Thyroid gland (tissue), 4 donors: ENCODE results near the gene CALY. TPM values are rescaled to one million over a fixed set of nuclear protein-coding genes. Genes with fewer than 3 reads are reported as not detected.
A peak's percentile ranks its signal among the peaks of the same experiment; 100 is the strongest.
"Not testable (repeated sequence)": the region's sequence is repeated elsewhere in the genome, so short reads cannot be mapped to it uniquely, and the experiment has no call there.

Experiments used
- DNase-seq, 2 donors: peaks; one replicate each; pipeline ENCODE4 v3.0.0-alpha.2; 2019
- H3K27ac ChIP-seq, 3 donors: fragments of 200-600 bp; sonication (generic); 1 replicate in 2 of 3; 2 replicates in 1 of 3; pipeline ENCODE4 v1.5.1; 2016 to 2019; ENCODE audit warnings: mild to moderate bottlenecking in 1 of 3, moderate library complexity in 1 of 3
- H3K27me3 ChIP-seq: fragments of 200-600 bp; sonication (generic); one replicate; pipeline ENCODE4 v1.5.1; 2019
- H3K36me3 ChIP-seq, 2 donors: fragments of 200-600 bp; sonication (generic); one replicate each; pipeline ENCODE4 v1.5.1; 2016 to 2019
- H3K4me1 ChIP-seq, 2 donors: fragments of 200-600 bp; sonication (generic); one replicate each; pipeline ENCODE4 v1.5.1; 2017 to 2019
- H3K4me3 ChIP-seq, 3 donors: fragments of 200-600 bp; sonication (generic); replicated peaks in 1 of 3; 1 replicate in 2 of 3; 2 replicates in 1 of 3; pipeline ENCODE4 v1.5.1; 2016; ENCODE audit warnings: mild to moderate bottlenecking in 1 of 3
- H3K9me3 ChIP-seq: fragments of 200-600 bp; sonication (generic); one replicate; pipeline ENCODE4 v1.5.1; 2017
- CTCF ChIP-seq, 6 experiments: fragments of 200-600 bp in 3 of 6; fragments of 450-650 bp in 3 of 6; sonication (generic) in 3 of 6; IDR thresholded peaks; one replicate each; pipeline ENCODE4 v1.5.1; 2016 to 2019; ENCODE audit warnings: antibody characterized with exemption in 6 of 6, mild to moderate bottlenecking in 2 of 6, inconsistent platforms in 1 of 6, moderate library complexity in 1 of 6
- POLR2A ChIP-seq, 2 donors: fragments of 450-650 bp; IDR thresholded peaks; one replicate each; pipeline ENCODE4 v1.6.1; 2017; ENCODE audit warnings: antibody characterized with exemption in 2 of 2, mild to moderate bottlenecking in 2 of 2, moderate library complexity in 1 of 2
- WGBS, 2 donors: methylation state at CpG; one replicate each; pipeline ENCODE4 v1.1.5; 2017; 5-methylcytosine and 5-hydroxymethylcytosine counted together
- intact Hi-C: fragments of 100-400 bp; cut with DNase I; formaldehyde crosslinking; loops from one replicate; pipeline ENCODE4 v1.15.1; 2023
- total RNA-seq, 4 donors: library from RNA; depleted of rRNA; stranded (reverse); fragments of >200 nt; gene quantifications; one replicate each; pipeline ENCODE4 v1.2.3, GENCODE V29; 2016

CALY gene
- total RNA-seq, 4 donors from 2014 or later, result 0.13 to 1.5 TPM; not detected in 2

- 25 to 38% methylated on average over 9 of the region's 9 CpGs for WGBS, 2 donors
- DNase-seq, result no peak
- Histone ChIP-seq H3K4me1 (peaks cover 6 to 18% of the 10 kb centered on the region in 2 donors), H3K27ac (no peak overlapping the region), H3K4me3 (peak overlapping the region in 1 of 3 donors; percentile 24), H3K27me3 (peaks cover 14% of the 10 kb centered on the region), H3K36me3 (no peaks in the 10 kb centered on the region), H3K9me3 (no peaks in the 10 kb centered on the region)
- TF ChIP-seq CTCF (IDR thresholded peaks at IDR 0.05), result no peak
- no peak for TF ChIP-seq POLR2A (IDR thresholded peaks at IDR 0.05)
- intact Hi-C loops, result loop anchor here (5.0 kb wide), 1 partner anchor 171 kb away; no protein-coding TSS in a partner anchor
Measured at GRCh38 chr10:133326223-133326551, 10.5 kb downstream of the CALY start.

GRCh38 chr10:133325440-133326222 lies 11.1 kb downstream of the CALY start:
- peaks cover 14% of the 10 kb centered on the region for H3K27me3 ChIP-seq
- H3K27ac ChIP-seq, result no peak overlapping the region
- intact Hi-C loops, result loop anchor here (5.0 kb wide), 1 partner anchor 172 kb away; no protein-coding TSS in a partner anchor
- no peak for TF ChIP-seq POLR2A (IDR thresholded peaks at IDR 0.05)
- TF ChIP-seq CTCF (IDR thresholded peaks at IDR 0.05), result no peak
- H3K36me3 ChIP-seq, result no peaks in the 10 kb centered on the region
- DNase-seq, result peak in 1 of 2 donors; percentile 12
- H3K4me3 ChIP-seq, result peak overlapping the region in 2 of 3 donors; percentile 5 to 24
- WGBS, 2 donors, result 2% methylated on average over 11 to 35 of the region's 91 CpGs
- peaks cover 6 to 18% of the 10 kb centered on the region in 2 donors for H3K4me1 ChIP-seq
- H3K9me3 ChIP-seq, result no peaks in the 10 kb centered on the region

- Histone ChIP-seq H3K9me3 (no peaks in the 10 kb centered on the region), H3K27ac (no peak overlapping the region), H3K4me3 (peak overlapping the region in 1 of 3 donors; percentile 24), H3K4me1 (peaks cover 6 to 18% of the 10 kb centered on the region in 2 donors), H3K36me3 (no peaks in the 10 kb centered on the region), H3K27me3 (peaks cover 14% of the 10 kb centered on the region)
- no peak for TF ChIP-seq CTCF (IDR thresholded peaks at IDR 0.05)
- TF ChIP-seq POLR2A (IDR thresholded peaks at IDR 0.05), result no peak
- intact Hi-C loops, result loop anchor here (5.0 kb wide), 1 partner anchor 172 kb away; no protein-coding TSS in a partner anchor
- 17 to 35% methylated on average over 4 of the region's 20 CpGs for WGBS, 2 donors
- DNase-seq, result no peak
Measured at GRCh38 chr10:133324857-133325260, 11.8 kb downstream of the CALY start.

- H3K27me3 ChIP-seq, result peaks cover 14% of the 10 kb centered on the region
- TF ChIP-seq POLR2A (IDR thresholded peaks at IDR 0.05) (no peak), CTCF (IDR thresholded peaks at IDR 0.05) (no peak)
- H3K9me3 ChIP-seq, result no peaks in the 10 kb centered on the region
- H3K27ac ChIP-seq, result no peak overlapping the region
- intact Hi-C loops, result no loop called here
- 14 to 18% methylated on average over 2 to 3 of the region's 13 CpGs for WGBS, 2 donors
- H3K4me1 ChIP-seq, result peaks cover 6 to 18% of the 10 kb centered on the region in 2 donors
- no peaks in the 10 kb centered on the region for H3K36me3 ChIP-seq
- DNase-seq, result peak; percentile 60 to 71
- H3K4me3 ChIP-seq, result no peak overlapping the region
Measured at GRCh38 chr10:133324198-133324792, 12.4 kb downstream of the CALY start.

- DNase-seq, result peak; percentile 71 to 78
- peaks cover 6 to 23% of the 10 kb centered on the region in 2 donors for H3K4me1 ChIP-seq
- H3K4me3 ChIP-seq, H3K36me3 ChIP-seq, H3K9me3 ChIP-seq, H3K27ac ChIP-seq, H3K27me3 ChIP-seq, intact Hi-C loops: not testable (repeated sequence)
- 43 to 48% methylated on average over 12 of the region's 14 CpGs for WGBS, 2 donors
Measured at GRCh38 chr10:133322064-133322709, 14.5 kb downstream of the CALY start.

- H3K9me3 ChIP-seq, DNase-seq, H3K4me3 ChIP-seq, H3K36me3 ChIP-seq, H3K27ac ChIP-seq, H3K27me3 ChIP-seq, intact Hi-C loops: not testable (repeated sequence)
- 96 to 100% methylated on average over 6 of the region's 6 CpGs for WGBS, 2 donors
- peaks cover 4 to 19% of the 10 kb centered on the region in 2 donors for H3K4me1 ChIP-seq
Measured at GRCh38 chr10:133320852-133321422, 15.8 kb downstream of the CALY start.
